Heart left ventricle (tissue), 13 donors: Measurements from ENCODE around the gene PTPRU.

Experiments used
- POLR2A ChIP-seq, 2 donors: fragments of 450-650 bp; IDR thresholded peaks; one replicate each; pipeline ENCODE4 v1.6.1; 2017; ENCODE audit warnings: antibody characterized with exemption in 2 of 2, mild to moderate bottlenecking in 2 of 2, moderate library complexity in 2 of 2
- TF ChIP-seq, protein P1 (sequence below), 12 donors: fragments of 200-600 bp; sonication (generic) in 4 of 12; IDR thresholded peaks; one replicate each; pipeline versions ENCODE4 v1.5.0 to v1.8.0; 2018 to 2022; ENCODE audit warnings: antibody characterized with exemption in 12 of 12, mild to moderate bottlenecking in 5 of 12
- donor health status: ischemic (EF 13 %, LVEDD 7.1; RV severe dilation, severe dysfunction).
- donor health status: DM: no; HTN: yes; CAD: no.
- donor health status: DM: no; HTN: no; CAD: no.
- donor health status: ischemic (EF 25% LVEDD 6.9; RV normal size, moderate dysfunction).
- donor health status: ischemic (EF 25% LVEDD 5.7; RV mildly dilated, moderate dysfunction).
- donor health status: ischemic (EF 35%, LVEDD 5.7; RV mildly dilated, moderate dysfunction).
- donor health status: nonischemic (EF 11% LVEDD 7.7; RV severe dilation, severe dysfunction).
- donor health status: DM: yes; HTN: yes; CAD: no.
- donor health status: PGD.
- donor health status: ischemic (EF 29% LVEDD 5.4; RV normal size, mild dysfunction).
- donor health status: nonischemic (EF 23%, LVEDD 6.1; RV moderate dilation, normal function).

DNA sequence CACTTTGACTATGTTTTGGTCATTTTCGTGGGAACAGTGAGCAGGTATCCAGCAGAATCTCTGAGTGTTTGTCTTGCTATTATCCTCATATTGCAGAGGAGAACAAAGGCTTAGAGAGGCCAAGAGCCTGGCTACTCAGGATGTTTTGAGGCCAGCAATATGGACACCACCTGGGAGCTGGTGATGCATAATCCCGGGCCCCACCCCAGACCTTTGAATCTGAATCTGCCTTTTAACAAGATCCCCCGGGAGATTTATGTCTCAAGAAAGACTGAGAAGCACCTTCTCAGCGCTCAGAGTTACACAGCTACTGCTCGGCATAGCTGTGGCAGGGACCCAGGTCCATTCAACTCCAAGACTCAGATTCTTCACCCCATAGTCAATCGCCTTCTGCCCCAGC, 72.8 kb downstream of the PTPRU start:
- TF ChIP-seq POLR2A (IDR thresholded peaks at IDR 0.05): no peak
- TF ChIP-seq, protein P1, sequence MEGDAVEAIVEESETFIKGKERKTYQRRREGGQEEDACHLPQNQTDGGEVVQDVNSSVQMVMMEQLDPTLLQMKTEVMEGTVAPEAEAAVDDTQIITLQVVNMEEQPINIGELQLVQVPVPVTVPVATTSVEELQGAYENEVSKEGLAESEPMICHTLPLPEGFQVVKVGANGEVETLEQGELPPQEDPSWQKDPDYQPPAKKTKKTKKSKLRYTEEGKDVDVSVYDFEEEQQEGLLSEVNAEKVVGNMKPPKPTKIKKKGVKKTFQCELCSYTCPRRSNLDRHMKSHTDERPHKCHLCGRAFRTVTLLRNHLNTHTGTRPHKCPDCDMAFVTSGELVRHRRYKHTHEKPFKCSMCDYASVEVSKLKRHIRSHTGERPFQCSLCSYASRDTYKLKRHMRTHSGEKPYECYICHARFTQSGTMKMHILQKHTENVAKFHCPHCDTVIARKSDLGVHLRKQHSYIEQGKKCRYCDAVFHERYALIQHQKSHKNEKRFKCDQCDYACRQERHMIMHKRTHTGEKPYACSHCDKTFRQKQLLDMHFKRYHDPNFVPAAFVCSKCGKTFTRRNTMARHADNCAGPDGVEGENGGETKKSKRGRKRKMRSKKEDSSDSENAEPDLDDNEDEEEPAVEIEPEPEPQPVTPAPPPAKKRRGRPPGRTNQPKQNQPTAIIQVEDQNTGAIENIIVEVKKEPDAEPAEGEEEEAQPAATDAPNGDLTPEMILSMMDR (IDR thresholded peaks at IDR 0.05): no peak
